Colonic mucosa (tissue), 4 donors: ENCODE results near the gene CEACAM6. TPM values are rescaled to one million over a fixed set of nuclear protein-coding genes. Genes with fewer than 3 reads are reported as not detected.

Experiments used
- DNase-seq: peaks from one replicate; pipeline ENCODE4 v3.0.0-alpha.2; 2020
- H3K27ac ChIP-seq: fragments of 200-600 bp; one replicate; pipeline ENCODE4 v1.8.0; 2021
- H3K27me3 ChIP-seq: fragments of 200-600 bp; one replicate; pipeline ENCODE4 v1.8.0; 2021
- H3K36me3 ChIP-seq: fragments of 200-600 bp; one replicate; pipeline ENCODE4 v1.8.0; 2021
- H3K4me1 ChIP-seq: fragments of 200-600 bp; one replicate; pipeline ENCODE4 v1.8.0; 2021; ENCODE audit warnings: mild to moderate bottlenecking
- H3K4me3 ChIP-seq: fragments of 200-600 bp; one replicate; pipeline ENCODE4 v1.8.0; 2021
- H3K9ac ChIP-seq, 2 donors: one replicate each; pipeline ENCODE4 v1.7.0; 2013; ENCODE audit warnings: control low read depth in 2 of 2, low read depth in 2 of 2, low read length in 2 of 2
- H3K9me3 ChIP-seq: fragments of 200-600 bp; one replicate; pipeline ENCODE4 v1.8.0; 2021
- intact Hi-C: fragments of 100-400 bp; cut with DNase I; formaldehyde crosslinking; loops from one replicate; pipeline ENCODE4 v1.14.1; 2022
- total RNA-seq, 2 donors: library from RNA; stranded (reverse); fragmentation: NEBNext Ultra II Directional in 1 of 2; extraction: Animal tissue kit (Norgen Biotek cat#: 25700) in 1 of 2; gene quantifications; one replicate each; pipeline ENCODE4 v1.2.1, GENCODE V29; 2021
- TF ChIP-seq, protein P1 (sequence below): fragments of 200-600 bp; IDR thresholded peaks from one replicate; pipeline ENCODE4 v1.8.0; 2022; ENCODE audit warnings: antibody characterized with exemption, mild to moderate bottlenecking
- donor health status: healthy.
- donor health status: DM: no; HTN: no; CAD: no.
- donor health status: DM: no; HTN: no; CAD: no.

The CEACAM6 gene
- total RNA-seq, 2 donors from 2014 or later: 260 to 655 TPM

DNA sequence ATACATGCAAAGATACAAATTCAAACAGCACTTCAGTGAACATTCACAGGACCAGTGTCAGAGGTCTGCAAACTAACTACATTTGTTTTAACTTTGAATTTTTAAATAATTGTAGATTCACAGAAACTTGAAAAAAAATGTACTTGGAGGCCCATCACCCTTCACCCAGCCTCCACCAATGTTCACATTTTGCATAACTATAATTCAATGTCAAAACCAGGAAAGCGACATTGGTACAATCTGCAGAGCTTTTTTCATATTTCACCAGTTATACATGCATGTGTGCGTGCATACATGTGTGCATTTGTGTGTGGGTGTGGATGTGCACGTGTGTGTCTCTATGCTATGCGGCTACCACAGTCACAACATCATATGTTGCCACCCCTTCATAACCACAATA is 60.0 kb downstream of the CEACAM6 start:
- Histone ChIP-seq H3K9me3 (no peaks in the 10 kb centered on the region), H3K36me3 (no peaks in the 10 kb centered on the region), H3K27ac (no peak overlapping the region), H3K9ac (no peak overlapping the region), H3K27me3 (no peaks in the 10 kb centered on the region), H3K4me1 (no peaks in the 10 kb centered on the region), H3K4me3 (no peak overlapping the region)
- TF ChIP-seq, protein P1, sequence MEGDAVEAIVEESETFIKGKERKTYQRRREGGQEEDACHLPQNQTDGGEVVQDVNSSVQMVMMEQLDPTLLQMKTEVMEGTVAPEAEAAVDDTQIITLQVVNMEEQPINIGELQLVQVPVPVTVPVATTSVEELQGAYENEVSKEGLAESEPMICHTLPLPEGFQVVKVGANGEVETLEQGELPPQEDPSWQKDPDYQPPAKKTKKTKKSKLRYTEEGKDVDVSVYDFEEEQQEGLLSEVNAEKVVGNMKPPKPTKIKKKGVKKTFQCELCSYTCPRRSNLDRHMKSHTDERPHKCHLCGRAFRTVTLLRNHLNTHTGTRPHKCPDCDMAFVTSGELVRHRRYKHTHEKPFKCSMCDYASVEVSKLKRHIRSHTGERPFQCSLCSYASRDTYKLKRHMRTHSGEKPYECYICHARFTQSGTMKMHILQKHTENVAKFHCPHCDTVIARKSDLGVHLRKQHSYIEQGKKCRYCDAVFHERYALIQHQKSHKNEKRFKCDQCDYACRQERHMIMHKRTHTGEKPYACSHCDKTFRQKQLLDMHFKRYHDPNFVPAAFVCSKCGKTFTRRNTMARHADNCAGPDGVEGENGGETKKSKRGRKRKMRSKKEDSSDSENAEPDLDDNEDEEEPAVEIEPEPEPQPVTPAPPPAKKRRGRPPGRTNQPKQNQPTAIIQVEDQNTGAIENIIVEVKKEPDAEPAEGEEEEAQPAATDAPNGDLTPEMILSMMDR: no peak
- intact Hi-C loops: no loop called here
- no peak for DNase-seq

DNA sequence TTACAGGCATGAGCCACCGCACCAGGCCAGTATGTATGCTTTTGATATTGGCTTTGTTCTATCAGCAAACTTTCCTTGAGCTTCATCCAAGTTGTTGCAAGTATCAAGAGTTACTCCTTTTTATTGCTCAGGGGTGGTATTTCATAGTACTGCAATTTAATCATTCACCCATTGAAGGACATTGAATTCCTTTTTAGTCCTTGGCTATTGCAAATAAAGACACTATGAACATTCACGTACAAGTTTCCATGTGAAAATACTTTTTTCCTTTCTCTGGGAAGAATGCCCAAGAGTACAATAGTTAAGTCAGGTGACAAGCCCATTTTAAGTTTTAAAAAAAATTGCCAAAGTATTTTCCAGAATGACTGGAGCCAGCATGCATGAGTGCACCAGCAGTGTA is 61.4 kb downstream of the CEACAM6 start:
- Histone ChIP-seq H3K9me3 (no peaks in the 10 kb centered on the region), H3K4me3 (no peak overlapping the region), H3K27ac (no peak overlapping the region), H3K36me3 (no peaks in the 10 kb centered on the region), H3K4me1 (no peaks in the 10 kb centered on the region), H3K27me3 (no peaks in the 10 kb centered on the region), H3K9ac (no peak overlapping the region)
- TF ChIP-seq, protein P1: no peak
- no peak for DNase-seq
- intact Hi-C loops: no loop called here

DNA sequence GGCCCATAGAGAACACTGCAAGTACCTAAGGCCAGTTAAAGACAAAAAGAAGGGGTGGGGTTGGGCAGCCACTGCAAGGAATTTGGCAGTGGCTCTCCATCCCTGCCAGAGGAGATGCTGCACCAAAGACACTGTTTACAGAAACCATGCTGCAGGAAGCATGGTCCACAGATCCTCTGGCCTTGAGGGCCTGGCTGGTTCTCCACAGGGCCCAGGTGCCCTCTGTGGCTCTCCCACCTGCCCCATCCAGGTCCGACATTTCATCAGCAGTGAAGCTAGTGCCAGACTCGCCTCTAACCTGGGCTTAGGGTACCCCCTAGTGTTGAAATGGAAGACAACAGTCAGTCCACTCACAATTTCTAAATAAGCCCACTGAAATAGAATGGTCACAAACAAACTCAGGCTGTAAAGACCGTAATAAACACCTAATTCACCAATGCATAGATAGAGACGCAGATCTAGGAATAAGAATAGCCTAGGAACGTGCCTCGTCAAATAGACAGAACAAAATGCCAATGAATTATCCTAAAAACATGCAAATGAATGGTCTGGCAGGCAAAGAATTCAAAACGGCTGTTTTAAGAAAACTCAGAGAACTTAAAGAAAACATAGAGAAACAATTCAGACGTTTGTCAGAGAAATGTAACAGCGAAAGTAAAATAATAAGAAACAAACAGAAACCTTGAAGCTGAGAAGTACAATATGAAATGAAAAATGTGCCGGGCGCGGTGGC is 65.8 kb downstream of the CEACAM6 start:
- no peaks in the 10 kb centered on the region for H3K27me3 ChIP-seq
- TF ChIP-seq, protein P1: peak; percentile 55
- intact Hi-C loops: loop anchor here (2.0 kb wide), 1 partner anchor 26 kb away; no protein-coding TSS in a partner anchor
- peak; percentile 60 for DNase-seq
- H3K9me3 ChIP-seq: no peaks in the 10 kb centered on the region
- no peak overlapping the region for H3K9ac ChIP-seq
- no peaks in the 10 kb centered on the region for H3K4me1 ChIP-seq
- H3K4me3 ChIP-seq: no peak overlapping the region
- no peak overlapping the region for H3K27ac ChIP-seq
- H3K36me3 ChIP-seq: no peaks in the 10 kb centered on the region

Other genes with a start within 250 kb of the CEACAM6 start
- gene CEACAM21, start 179.4 kb upstream of the CEACAM6 start, total RNA-seq: under 1 TPM; 0.25 to 0.45 TPM
- gene CEACAM4, start 128.5 kb upstream of the CEACAM6 start, total RNA-seq: not detected
- 100 to 1,000 TPM; 329 to 919 TPM for gene CEACAM7, start 67.3 kb upstream of the CEACAM6 start, total RNA-seq
- 1,000 to 10,000 TPM; 2,196 to 2,217 TPM for gene CEACAM5, start 46.9 kb upstream of the CEACAM6 start, total RNA-seq
- gene CEACAM3, start 41.1 kb downstream of the CEACAM6 start, total RNA-seq: 1 to 10 TPM; 1.1 to 2.8 TPM
- not detected for gene LYPD4, start 89.2 kb downstream of the CEACAM6 start, total RNA-seq
- gene DMRTC2, start 89.5 kb downstream of the CEACAM6 start, total RNA-seq: not detected
- gene RPS19, start 104.7 kb downstream of the CEACAM6 start, total RNA-seq: 1,000 to 10,000 TPM; 1,710 to 2,039 TPM
- gene CD79A, start 121.7 kb downstream of the CEACAM6 start, total RNA-seq: 1 to 10 TPM; 3.5 to 3.8 TPM
- 10 to 100 TPM; 64.1 to 98.7 TPM for gene ARHGEF1, start 127.7 kb downstream of the CEACAM6 start, total RNA-seq
- under 1 TPM; 0.42 to 0.47 TPM for gene ERFL, start 172.9 kb downstream of the CEACAM6 start, total RNA-seq
- 100 to 1,000 TPM; 172 to 197 TPM for gene RABAC1, start 203.8 kb downstream of the CEACAM6 start, total RNA-seq
- gene ATP1A3, start 238.7 kb downstream of the CEACAM6 start, total RNA-seq: 1 to 10 TPM in 1 of 2 donors, under 1 TPM in 1; 0.35 to 1.9 TPM